SK-N-SH (cell line): ENCODE measurements around the gene WWOX. TPM values are rescaled to one million over a fixed set of nuclear protein-coding genes. Genes with fewer than 3 reads are reported as not detected.

Experiments used
- CTCF ChIA-PET: fragments of 300-600, 350-600 bp; formaldehyde crosslinking; extraction: SDS; loops from one replicate; lab custom pipeline; 2021; lab: Yijun Ruan, JAX
- POLR2A ChIA-PET: fragments of 350-600 bp; sonication (Branson Sonifier 250); formaldehyde crosslinking; extraction: SDS; loops from one replicate; lab custom pipeline; 2020; ENCODE audit warnings: antibody characterized with exemption, inconsistent platforms; lab: Yijun Ruan, JAX
- DNase-seq: peaks from one replicate; pipeline ENCODE4 v3.0.0; 2012
- H2AFZ ChIP-seq: fragments of 200-600 bp; sonication (generic); 2 replicates; pipeline ENCODE4 v1.8.1; 2016; ENCODE audit warnings: antibody characterized with exemption, mild to moderate bottlenecking, low read depth
- H3F3A ChIP-seq: fragments of 200-600 bp; sonication (generic); replicated peaks from 2 replicates; pipeline ENCODE3; 2016; ENCODE audit warnings: antibody characterized with exemption, mild to moderate bottlenecking; ENCODE audit not compliant: insufficient read depth
- H3K27ac ChIP-seq, 2 experiments: fragments of 200-500 bp in 1 of 2; fragments of 200-600 bp in 1 of 2; sonication (Bioruptor generic) in 1 of 2; sonication (generic), shearing (Covaris generic) in 1 of 2; 2 replicates each; pipeline versions ENCODE4 v1.5.1 to v1.6.1; 2014 to 2016; ENCODE audit warnings: low read depth in 2 of 2, inconsistent platforms in 1 of 2, low read length in 1 of 2, mild to moderate bottlenecking in 1 of 2, mixed read lengths in 1 of 2
- H3K27me3 ChIP-seq: fragments of 200-600 bp; sonication (generic), shearing (Covaris generic); 2 replicates; pipeline ENCODE4 v1.6.1; 2016; ENCODE audit warnings: mixed run types; ENCODE audit not compliant: insufficient read depth
- H3K36me3 ChIP-seq, 2 experiments: fragments of 200-500 bp in 1 of 2; fragments of 200-600 bp in 1 of 2; sonication (Bioruptor generic) in 1 of 2; sonication (generic) in 1 of 2; replicated peaks in 1 of 2; 2 replicates each; pipeline versions ENCODE3 to v1.5.1; 2014 to 2016; ENCODE audit warnings: low read length in 1 of 2, mild to moderate bottlenecking in 1 of 2; ENCODE audit not compliant: insufficient read depth in 2 of 2, control insufficient read depth in 1 of 2
- H3K4me1 ChIP-seq, 2 experiments: fragments of 200-500 bp in 1 of 2; fragments of 200-600 bp in 1 of 2; sonication (Bioruptor generic) in 1 of 2; sonication (generic), shearing (Covaris generic) in 1 of 2; 2 replicates each; pipeline versions ENCODE4 v1.5.1 to v1.6.1; 2014 to 2016; ENCODE audit warnings: low read depth in 1 of 2, low read length in 1 of 2, mixed run types in 1 of 2; ENCODE audit not compliant: insufficient read depth in 2 of 2, control insufficient read depth in 1 of 2
- H3K4me2 ChIP-seq: fragments of 200-600 bp; sonication (generic), shearing (Covaris generic); 2 replicates; pipeline ENCODE4 v1.6.1; 2017; ENCODE audit warnings: mixed run types
- H3K4me3 ChIP-seq, 2 experiments: fragments of 200-500 bp in 1 of 2; fragments of 200-600 bp in 1 of 2; sonication (Bioruptor generic) in 1 of 2; sonication (generic), shearing (Covaris generic) in 1 of 2; 2 replicates each; pipeline versions ENCODE4 v1.5.1 to v1.8.1; 2014 to 2016; ENCODE audit warnings: low read depth in 2 of 2, inconsistent platforms in 1 of 2, low read length in 1 of 2, mild to moderate bottlenecking in 1 of 2, mixed read lengths in 1 of 2, moderate library complexity in 1 of 2
- H3K79me2 ChIP-seq: fragments of 200-600 bp; sonication (generic); 2 replicates; pipeline ENCODE4 v1.8.1; 2017; ENCODE audit warnings: mild to moderate bottlenecking; ENCODE audit not compliant: insufficient read depth
- H3K9ac ChIP-seq: fragments of 200-600 bp; sonication (generic); 2 replicates; pipeline ENCODE4 v1.6.1; 2017; ENCODE audit warnings: mixed run types
- H3K9me2 ChIP-seq: fragments of 200-600 bp; sonication (generic); 2 replicates; pipeline ENCODE4 v1.6.1; 2017; ENCODE audit warnings: mixed run types
- H3K9me3 ChIP-seq: fragments of 200-600 bp; sonication (generic); 2 replicates; pipeline ENCODE4 v1.6.1; 2017; ENCODE audit warnings: mixed run types, mild to moderate bottlenecking, moderate library complexity
- H4K20me1 ChIP-seq: fragments of 200-600 bp; sonication (generic); 2 replicates; pipeline ENCODE4 v1.6.1; 2017; ENCODE audit warnings: mild to moderate bottlenecking, mixed run types; ENCODE audit not compliant: insufficient read depth
- ELF1 ChIP-seq: IDR thresholded peaks from 2 replicates; pipeline ENCODE4 v1.4.0; 2012
- EP300 ChIP-seq, 2 experiments: IDR thresholded peaks; 2 replicates each; pipeline versions ENCODE4 v1.4.0 to v1.6.1; 2012; ENCODE audit warnings: borderline replicate concordance in 1 of 2, low read depth in 1 of 2, low read length in 1 of 2
- FOSL2 ChIP-seq: IDR thresholded peaks from 2 replicates; pipeline ENCODE4 v1.4.0; 2012; ENCODE audit warnings: low read depth, mild to moderate bottlenecking, moderate library complexity, borderline replicate concordance
- FOXJ3 ChIP-seq: sonication (generic); formaldehyde crosslinking; IDR thresholded peaks from 2 replicates; pipeline ENCODE4 v1.5.1; 2020; ENCODE audit warnings: mild to moderate bottlenecking, missing genetic modification reagents
- GABPA ChIP-seq: IDR thresholded peaks from 2 replicates; pipeline ENCODE4 v1.4.0; 2012; ENCODE audit warnings: low read depth, mild to moderate bottlenecking
- GATA2 ChIP-seq: sonication (generic); formaldehyde crosslinking; IDR thresholded peaks from 2 replicates; pipeline ENCODE4 v1.5.0; 2020; ENCODE audit warnings: mild to moderate bottlenecking, missing genetic modification reagents
- IRF3 ChIP-seq: fragments of 150-350 bp; IDR thresholded peaks from 2 replicates; pipeline ENCODE4 v1.6.1; 2016; ENCODE audit warnings: mild to moderate bottlenecking, low read depth, low read length
- JUND ChIP-seq: IDR thresholded peaks from 2 replicates; pipeline ENCODE4 v1.4.0; 2012
- MAX ChIP-seq: IDR thresholded peaks from 2 replicates; pipeline ENCODE4 v1.4.0; 2012; ENCODE audit warnings: low read depth
- MEF2A ChIP-seq: IDR thresholded peaks from 2 replicates; pipeline ENCODE4 v1.4.0; 2012; ENCODE audit warnings: low read depth, borderline replicate concordance
- NRF1 ChIP-seq: IDR thresholded peaks from 2 replicates; pipeline ENCODE4 v1.6.1; 2012; ENCODE audit warnings: low read depth, mild to moderate bottlenecking, low read length
- POLR2AphosphoS5 ChIP-seq: IDR thresholded peaks from 2 replicates; pipeline ENCODE4 v1.6.1; 2012; ENCODE audit warnings: low read depth, low read length
- REST ChIP-seq: IDR thresholded peaks from 2 replicates; pipeline ENCODE4 v1.6.1; 2012; ENCODE audit warnings: mild to moderate bottlenecking, low read depth, low read length, moderate library complexity
- RXRA ChIP-seq: IDR thresholded peaks from 2 replicates; pipeline ENCODE4 v1.4.0; 2012; ENCODE audit warnings: low read depth, mild to moderate bottlenecking, borderline replicate concordance
- SIN3A ChIP-seq: IDR thresholded peaks from 2 replicates; pipeline ENCODE4 v1.6.1; 2012; ENCODE audit warnings: low read depth, mild to moderate bottlenecking, low read length, moderate library complexity, borderline replicate concordance
- SMC3 ChIP-seq: IDR thresholded peaks from 2 replicates; pipeline ENCODE4 v1.6.1; 2012; ENCODE audit warnings: low read depth, low read length, improper control_type of control experiment
- TAF1 ChIP-seq: IDR thresholded peaks from 2 replicates; pipeline ENCODE4 v1.6.1; 2012; ENCODE audit warnings: low read depth, mild to moderate bottlenecking, low read length, moderate library complexity, borderline replicate concordance
- TCF12 ChIP-seq: IDR thresholded peaks from 2 replicates; pipeline ENCODE4 v1.4.0; 2012
- TEAD4 ChIP-seq: IDR thresholded peaks from 2 replicates; pipeline ENCODE4 v1.4.0; 2012; ENCODE audit warnings: mild to moderate bottlenecking, borderline replicate concordance; ENCODE audit not compliant: insufficient read depth
- YY1 ChIP-seq: IDR thresholded peaks from 2 replicates; pipeline ENCODE4 v1.4.0; 2012; ENCODE audit warnings: low read depth, mild to moderate bottlenecking
- ZBTB33 ChIP-seq: IDR thresholded peaks from 2 replicates; pipeline ENCODE4 v1.4.0; 2012; ENCODE audit warnings: low read depth, borderline replicate concordance
- WGBS: methylation state at CpG from one replicate; pipeline ENCODE4 v1.1.6; 2017; ENCODE audit warnings: low lambda C conversion rate; 5-methylcytosine and 5-hydroxymethylcytosine counted together
- polyA plus RNA-seq, 3 experiments: library from polyadenylated mRNA; depleted of rRNA; stranded (reverse); fragments of >200 nt; gene quantifications; 2 replicates each; pipeline ENCODE4 v1.2.3, GENCODE V29; 2012

The WWOX gene
- polyA plus RNA-seq, 1 of the 3 experiments (the other 2 are of a cell fraction): 10.8 TPM

- 58% methylated on average over 13 of the region's 13 CpGs for WGBS
- Histone ChIP-seq H4K20me1 (no peaks in the 10 kb centered on the region), H3K9ac (no peak overlapping the region), H3K79me2 (no peaks in the 10 kb centered on the region), H3K9me2 (no peaks in the 10 kb centered on the region), H3K36me3 (no peaks in the 10 kb centered on the region), H3K4me1 (peaks cover 0 to 9% of the 10 kb centered on the region in 2 experiments; a peak in 1 of 4 replicates), H3K4me3 (no peak overlapping the region), H3F3A (no peaks in the 10 kb centered on the region), H2AFZ (no peak overlapping the region), H3K27ac (no peak overlapping the region), H3K9me3 (0 out of 2 replicates have a peak, but pooled peaks cover 5% of the 10 kb centered on the region), H3K27me3 (no peaks in the 10 kb centered on the region), H3K4me2 (no peak overlapping the region)
- DNase-seq: no peak
- TF ChIP-seq TAF1: no peak
- no peak for TF ChIP-seq SIN3A
- TF ChIP-seq ZBTB33: no peak
- TF ChIP-seq TCF12: no peak
- no peak for TF ChIP-seq RXRA
- no peak for TF ChIP-seq YY1
- ChIA-PET CTCF (interaction anchor here (1.0 kb wide), 1 partner anchor 13 kb away, joined by 3 read pairs; no protein-coding TSS in a partner anchor), POLR2A (no interaction called here)
These were observed 1064.4 kb downstream of the WWOX start for GRCh38 chr16:79163691-79164387.

- no peaks in the 10 kb centered on the region for H3K79me2 ChIP-seq
- 53% methylated on average over 8 of the region's 10 CpGs for whole genome bisulfite sequencing
- no peak for DNase-seq
- no peaks in the 10 kb centered on the region for H3F3A ChIP-seq
- ChIA-PET POLR2A (no interaction called here), CTCF (no interaction called here)
- no peak overlapping the region for H3K4me2 ChIP-seq
- H3K4me1 ChIP-seq: peaks cover 0 to 3% of the 10 kb centered on the region in 2 experiments; a peak in 1 of 4 replicates
- H3K27ac ChIP-seq: no peak overlapping the region
- no peaks in the 10 kb centered on the region for H3K27me3 ChIP-seq
- H3K36me3 ChIP-seq: no peaks in the 10 kb centered on the region
- H3K4me3 ChIP-seq: no peak overlapping the region
- H3K9ac ChIP-seq: no peak overlapping the region
- H3K9me3 ChIP-seq: 0 out of 2 replicates have a peak, but pooled peaks cover 5% of the 10 kb centered on the region
- H4K20me1 ChIP-seq: no peaks in the 10 kb centered on the region
- H3K9me2 ChIP-seq: no peaks in the 10 kb centered on the region
- H2AFZ ChIP-seq: no peak overlapping the region
- TF ChIP-seq GABPA (no peak), REST (no peak), GATA2 (CRISPR knock-in tag) (no peak), POLR2AphosphoS5 (no peak), YY1 (no peak), MEF2A (no peak), TAF1 (no peak), FOSL2 (no peak), TEAD4 (no peak), SMC3 (no peak), ELF1 (no peak), NRF1 (no peak), EP300 (IDR thresholded peaks at IDR 0.05; ENCODE audit: borderline replicate concordance in 1 of 2, low read depth in 1 of 2, low read length in 1 of 2) (no peak), MAX (no peak), FOXJ3 (CRISPR knock-in tag) (no peak), JUND (no peak), IRF3 (no peak)
These were observed 1065.0 kb downstream of the WWOX start for GRCh38 chr16:79164388-79164995.
